Adrenal gland (tissue), 12 donors: Measurements from ENCODE around the gene AP4E1. TPM values are rescaled to one million over a fixed set of nuclear protein-coding genes. Genes with fewer than 3 reads are reported as not detected.
"Not testable (repeated sequence)": the region's sequence is repeated elsewhere in the genome, so short reads cannot be mapped to it uniquely, and the experiment has no call there.

Source experiments
- DNase-seq, 7 donors: peaks; one replicate each; pipeline ENCODE4 v3.0.0-alpha.2; 2019 to 2020
- H3K27ac ChIP-seq, 5 donors: fragments of 200-600 bp; sonication (generic) in 4 of 5; 1 replicate in 3 of 5; 2 replicates in 2 of 5; pipeline versions ENCODE4 v1.5.1 to v1.8.0; 2016 to 2020; ENCODE audit warnings: mild to moderate bottlenecking in 1 of 5
- H3K27me3 ChIP-seq: fragments of 200-600 bp; 2 replicates; pipeline ENCODE4 v1.8.0; 2021
- H3K36me3 ChIP-seq, 2 donors: fragments of 200-600 bp; replicated peaks in 1 of 2; 1 replicate in 1 of 2; 2 replicates in 1 of 2; pipeline versions ENCODE4 v1.5.1 to v1.8.0; 2018 to 2022
- H3K4me1 ChIP-seq, 2 donors: fragments of 200-600 bp; replicated peaks in 1 of 2; 1 replicate in 1 of 2; 2 replicates in 1 of 2; pipeline versions ENCODE4 v1.5.1 to v1.8.0; 2018 to 2021
- H3K4me3 ChIP-seq, 4 donors: fragments of 200-600 bp; sonication (generic) in 3 of 4; one replicate each; pipeline ENCODE4 v1.5.1; 2016 to 2018
- H3K9me3 ChIP-seq, 3 donors: fragments of 200-600 bp; sonication (generic) in 1 of 3; replicated peaks in 1 of 3; 1 replicate in 2 of 3; 2 replicates in 1 of 3; pipeline versions ENCODE4 v1.5.1 to v1.8.0; 2016 to 2021
- CTCF ChIP-seq, 6 experiments: fragments of 450-650 bp in 4 of 6; fragments of 200-600 bp in 2 of 6; sonication (generic) in 1 of 6; IDR thresholded peaks; 1 replicate in 5 of 6; 2 replicates in 1 of 6; pipeline versions ENCODE4 v1.5.1 to v1.8.0; 2016 to 2021; ENCODE audit warnings: antibody characterized with exemption in 6 of 6, mild to moderate bottlenecking in 2 of 6, moderate library complexity in 1 of 6
- POLR2A ChIP-seq, 2 donors: fragments of 450-650 bp; IDR thresholded peaks; one replicate each; pipeline ENCODE4 v1.6.1; 2017; ENCODE audit warnings: antibody characterized with exemption in 2 of 2, mild to moderate bottlenecking in 2 of 2, moderate library complexity in 1 of 2
- WGBS, 4 donors: extraction: QIAGEN DNeasy Blood & Tissue Kit in 2 of 4; methylation state at CpG; one replicate each; pipeline versions ENCODE4 v1.1.5 to v1.1.7; 2013 to 2017; 5-methylcytosine and 5-hydroxymethylcytosine counted together
- intact Hi-C, 2 donors: fragments of 100-400 bp; cut with DNase I; formaldehyde crosslinking; loops; one replicate each; pipeline versions ENCODE4 v1.14.1 to v1.15.0; 2022 to 2023
- polyA plus RNA-seq, 3 donors: library from polyadenylated mRNA; stranded (reverse); fragments of 200-250 nt in 2 of 3; fragments of 350-450 nt in 1 of 3; fragmentation: Illumina TruSeq in 1 of 3; extraction: RNeasy Lipid Tissue Mini Kit (QIAGEN cat#74804) in 1 of 3; gene quantifications; one replicate each; pipeline ENCODE4 v1.2.3, GENCODE V29; 2013 to 2014
- total RNA-seq, 9 donors: library from RNA; depleted of rRNA in 4 of 9; stranded (reverse); fragments of >200 nt in 4 of 9; fragments of 120-200 nt in 1 of 9; fragmentation: NEBNext Ultra II Directional in 1 of 9; extraction: Animal tissue kit (Norgen Biotek cat#: 25700) in 1 of 9; gene quantifications; one replicate each; pipeline versions ENCODE4 v1.1.0 to v1.2.4, GENCODE V29; 2013 to 2023
- donor health status: healthy with polysubstance abuse.
- donor health status: Bipolar disorder and iron deficiency.
- donor health status: DM: yes; HTN: yes; CAD: no.
- donor health status: DM: no; HTN: no; CAD: no.
- donor health status: DM: no; HTN: no; CAD: no.
- donor health status: DM: yes; HTN: yes; CAD: no.

AP4E1 gene
- total and polyA plus RNA-seq, 12 donors: 2.0 to 23.0 (median 9.5) TPM

GRCh38 chr15:50865515-50866353 lies 42.7 kb upstream of the AP4E1 start:
- 87 to 94% (median 90%) methylated on average over 5 of the region's 5 CpGs for WGBS, 4 donors
- Histone ChIP-seq H3K4me1 (no peaks in the 10 kb centered on the region), H3K36me3 (no peaks in the 10 kb centered on the region), H3K27me3 (no peaks in the 10 kb centered on the region), H3K27ac (no peak overlapping the region), H3K9me3 (no peaks in the 10 kb centered on the region), H3K4me3 (no peak overlapping the region)
- no peak for TF ChIP-seq POLR2A (IDR thresholded peaks at IDR 0.05)
- TF ChIP-seq CTCF (IDR thresholded peaks at IDR 0.05): no peak
- DNase-seq: no peak
- intact Hi-C loops: no loop called here

- no peak for DNase-seq
- Histone ChIP-seq H3K27me3 (no peaks in the 10 kb centered on the region), H3K36me3 (no peaks in the 10 kb centered on the region), H3K4me3 (no peak overlapping the region), H3K9me3 (no peaks in the 10 kb centered on the region), H3K4me1 (peaks cover 0 to 6% of the 10 kb centered on the region in 2 donors), H3K27ac (no peak overlapping the region)
- TF ChIP-seq POLR2A (IDR thresholded peaks at IDR 0.05): no peak
- TF ChIP-seq CTCF (IDR thresholded peaks at IDR 0.05): no peak
- 67 to 92% (median 87%) methylated on average over 1 of the region's 1 CpG for WGBS, 4 donors
- intact Hi-C loops: loop anchor here in 1 of 2 donors (10.0 kb wide), 1 partner anchor 197 kb away; no protein-coding TSS in a partner anchor
Measured at GRCh38 chr15:50871832-50872231, 36.7 kb upstream of the AP4E1 start.

- H3K27ac ChIP-seq: no peak overlapping the region
- TF ChIP-seq POLR2A (IDR thresholded peaks at IDR 0.05) (no peak), CTCF (IDR thresholded peaks at IDR 0.05) (no peak)
- 54 to 66% (median 59%) methylated on average over 3 of the region's 3 CpGs for WGBS, 4 donors
- H3K36me3 ChIP-seq: no peaks in the 10 kb centered on the region
- intact Hi-C loops: loop anchor here in 1 of 2 donors (10.0 kb wide), 1 partner anchor 198 kb away; no protein-coding TSS in a partner anchor
- peaks cover 0 to 6% of the 10 kb centered on the region in 2 donors for H3K4me1 ChIP-seq
- DNase-seq: no peak
- no peaks in the 10 kb centered on the region for H3K9me3 ChIP-seq
- no peak overlapping the region for H3K4me3 ChIP-seq
- no peaks in the 10 kb centered on the region for H3K27me3 ChIP-seq
Measured at GRCh38 chr15:50872832-50873426, 35.6 kb upstream of the AP4E1 start.

GRCh38 chr15:50873935-50874361 lies 34.5 kb upstream of the AP4E1 start:
- intact Hi-C loops: loop anchor here in 1 of 2 donors (10.0 kb wide), 1 partner anchor 199 kb away; no protein-coding TSS in a partner anchor
- Histone ChIP-seq H3K36me3 (no peaks in the 10 kb centered on the region), H3K27me3 (no peaks in the 10 kb centered on the region), H3K4me3 (no peak overlapping the region), H3K4me1 (peaks cover 0 to 6% of the 10 kb centered on the region in 2 donors), H3K27ac (no peak overlapping the region), H3K9me3 (no peaks in the 10 kb centered on the region)
- DNase-seq: no peak
- 43 to 60% (median 58%) methylated on average over 8 to 9 of the region's 9 CpGs for WGBS, 4 donors
- TF ChIP-seq POLR2A (IDR thresholded peaks at IDR 0.05) (no peak), CTCF (IDR thresholded peaks at IDR 0.05) (no peak)

- H3K27me3 ChIP-seq, DNase-seq, H3K4me3 ChIP-seq, H3K4me1 ChIP-seq, H3K27ac ChIP-seq, H3K36me3 ChIP-seq, H3K9me3 ChIP-seq: not testable (repeated sequence)
- intact Hi-C loops: loop anchor here in 1 of 2 donors (10.0 kb wide), 1 partner anchor 200 kb away; no protein-coding TSS in a partner anchor
- 80 to 98% (median 92%) methylated on average over 3 of the region's 3 CpGs for WGBS, 4 donors
Measured at GRCh38 chr15:50875238-50875637, 33.2 kb upstream of the AP4E1 start.
